Upper lobe of left lung (tissue), 4 donors: ENCODE results near the gene CDS2.

Source experiments
- CTCF ChIP-seq, 6 experiments: fragments of 450-650 bp in 4 of 6; fragments of 200-600 bp in 2 of 6; sonication (generic) in 2 of 6; IDR thresholded peaks; one replicate each; pipeline ENCODE4 v1.5.1; 2016 to 2019; ENCODE audit warnings: antibody characterized with exemption in 6 of 6
- EP300 ChIP-seq, 4 donors: sonication (generic); formaldehyde crosslinking; IDR thresholded peaks; one replicate each; pipeline ENCODE4 v1.5.1; 2017; ENCODE audit warnings: antibody characterized with exemption in 4 of 4, control low read depth in 2 of 4
- POLR2AphosphoS5 ChIP-seq, 2 donors: sonication (generic); formaldehyde crosslinking; IDR thresholded peaks; one replicate each; pipeline ENCODE4 v1.5.1; 2017; ENCODE audit warnings: antibody characterized with exemption in 2 of 2

DNA sequence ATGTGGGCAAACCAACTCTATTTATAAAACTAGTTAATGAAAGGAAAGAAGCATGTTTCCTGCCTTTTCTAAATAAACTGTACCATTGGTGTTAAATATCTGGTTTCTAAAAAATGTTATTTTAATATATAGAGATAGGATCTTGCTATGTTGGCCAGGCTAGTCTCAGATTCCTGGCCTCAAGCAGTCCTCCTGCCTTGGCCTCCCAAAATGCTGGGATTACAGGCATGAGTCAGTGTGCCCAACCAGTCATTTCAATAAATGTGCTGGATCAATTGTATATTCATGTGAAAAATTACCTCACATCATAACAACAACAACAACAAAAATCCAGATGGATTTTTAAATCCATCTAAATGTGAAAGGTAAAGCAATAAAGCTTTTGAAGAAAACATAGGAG, 80.3 kb downstream of the CDS2 start:
- TF ChIP-seq EP300 (IDR thresholded peaks at IDR 0.05) (no peak), CTCF (IDR thresholded peaks at IDR 0.05) (no peak), POLR2AphosphoS5 (IDR thresholded peaks at IDR 0.05) (no peak)
